HG02623 (cell line): Measurements from ENCODE around the gene MAGEB1.

ENCODE experiments used
- ATAC-seq: cut with Tn5 transposase; IDR thresholded peaks from one replicate; pipeline ENCODE4 v1.9.1; 2021; ENCODE audit warnings: moderate library complexity; ENCODE audit not compliant: unreplicated experiment

The MAGEB1 gene

GRCh38 chrX:30283456-30284200 is 36.7 kb downstream of the MAGEB1 start:
- no peak for ATAC-seq

GRCh38 chrX:30296408-30297254 is 49.7 kb downstream of the MAGEB1 start:
- no peak for ATAC-seq

- ATAC-seq = no peak
Observed at GRCh38 chrX:30301208-30301607, 54.3 kb downstream of the MAGEB1 start.
